IgD-negative memory B cell (primary cell): ENCODE results near the gene CELF4. TPM values are rescaled to one million over a fixed set of nuclear protein-coding genes. Genes with fewer than 3 reads are reported as not detected.

Experiments
- H3K27ac Mint-ChIP-seq, 3 donors: one replicate each; pipeline ENCODE4 v1.8.0; 2020 to 2022; ENCODE audit warnings: mild to moderate bottlenecking in 3 of 3, mixed read lengths in 3 of 3, moderate library complexity in 1 of 3
- H3K27me3 Mint-ChIP-seq: one replicate; pipeline ENCODE4 v1.8.0; 2021; ENCODE audit warnings: mixed read lengths
- H3K36me3 Mint-ChIP-seq: one replicate; pipeline ENCODE4 v1.8.0; 2020; ENCODE audit warnings: mild to moderate bottlenecking, mixed read lengths
- H3K4me1 Mint-ChIP-seq, 3 donors: one replicate each; pipeline ENCODE4 v1.8.0; 2020 to 2022; ENCODE audit warnings: mixed read lengths in 3 of 3, mild to moderate bottlenecking in 1 of 3
- H3K4me3 Mint-ChIP-seq, 4 donors: one replicate each; pipeline ENCODE4 v1.8.0; 2020 to 2022; ENCODE audit warnings: mild to moderate bottlenecking in 4 of 4, mixed read lengths in 4 of 4, moderate library complexity in 3 of 4
- H3K9me3 Mint-ChIP-seq, 3 donors: one replicate each; pipeline ENCODE4 v1.8.0; 2020 to 2021; ENCODE audit warnings: mixed read lengths in 3 of 3, mild to moderate bottlenecking in 1 of 3
- polyA plus RNA-seq: library from polyadenylated mRNA; unstranded; fragments of 300-500 nt; fragmentation: Illumina TruSeq; gene quantifications from one replicate; pipeline ENCODE4 v1.2.3, GENCODE V29; 2021

Gene CELF4
- polyA plus RNA-seq, 1 donor from 2014 or later, result 0.21 TPM

DNA sequence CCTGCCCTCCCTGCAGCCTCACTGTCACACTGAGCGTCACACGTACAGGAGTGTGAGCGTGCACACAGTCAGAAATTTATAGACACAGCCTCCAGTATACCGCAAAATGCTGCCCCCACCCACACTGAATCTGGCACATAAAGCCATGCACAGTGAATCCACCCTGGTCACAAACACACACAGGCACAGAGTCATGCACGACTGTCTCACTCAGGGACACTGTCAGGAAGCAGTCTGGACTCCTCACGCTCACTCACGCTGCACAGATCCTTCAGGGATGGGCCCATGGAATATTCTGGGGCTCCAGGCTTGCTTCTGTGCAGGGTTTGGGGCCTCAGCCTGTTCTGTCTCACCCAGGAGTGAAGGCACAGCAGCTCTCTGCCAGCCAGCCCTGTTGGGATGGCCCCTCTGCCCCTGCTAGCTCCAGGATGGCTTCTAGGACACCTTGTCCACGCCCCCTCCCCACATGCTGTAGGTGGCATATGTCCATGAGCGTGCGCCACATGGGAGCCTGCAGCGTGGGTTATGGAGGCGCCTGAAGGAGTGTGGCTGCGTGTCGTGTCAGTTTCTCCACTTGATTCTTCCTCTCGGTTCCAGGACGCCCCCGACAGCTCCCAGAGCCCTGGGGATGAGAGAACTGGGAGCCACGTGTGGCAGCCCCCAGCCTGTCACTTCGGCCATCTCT lies 175.8 kb downstream of the CELF4 start:
- H3K4me3 Mint-ChIP-seq, result no peak overlapping the region
- H3K36me3 Mint-ChIP-seq, result peaks cover under 1% of the 10 kb centered on the region
- no peak overlapping the region for H3K27ac Mint-ChIP-seq
- peaks cover 0 to 1% (median 0%) of the 10 kb centered on the region in 3 donors for H3K9me3 Mint-ChIP-seq
- peaks cover 25% of the 10 kb centered on the region for H3K27me3 Mint-ChIP-seq
- peaks cover 0 to 5% (median 0%) of the 10 kb centered on the region in 3 donors for H3K4me1 Mint-ChIP-seq

DNA sequence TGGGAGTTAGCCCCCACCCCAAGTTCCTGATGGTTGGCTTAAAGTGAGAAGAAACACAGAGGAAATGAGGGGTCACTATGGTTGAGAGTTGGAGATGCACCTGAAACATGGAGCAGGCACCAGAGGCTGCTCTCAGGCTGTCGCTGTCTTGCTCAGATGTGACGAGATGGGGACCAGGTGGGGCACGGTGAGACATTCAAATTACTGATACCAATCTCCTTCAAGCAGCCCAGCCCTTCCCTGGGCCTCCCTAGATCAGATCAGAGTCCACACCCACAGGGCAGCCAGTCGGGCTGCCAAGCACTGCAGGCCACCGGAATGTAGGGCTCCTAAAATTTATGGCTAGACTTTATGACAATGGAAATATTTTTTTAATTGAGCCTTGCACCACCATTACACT lies 176.6 kb downstream of the CELF4 start:
- Mint-ChIP-seq H3K4me1 (peaks cover 0 to 5% (median 0%) of the 10 kb centered on the region in 3 donors), H3K4me3 (no peak overlapping the region), H3K27ac (no peak overlapping the region), H3K36me3 (no peaks in the 10 kb centered on the region), H3K9me3 (peaks cover 0 to 1% (median 0%) of the 10 kb centered on the region in 3 donors), H3K27me3 (peaks cover 23% of the 10 kb centered on the region)

DNA sequence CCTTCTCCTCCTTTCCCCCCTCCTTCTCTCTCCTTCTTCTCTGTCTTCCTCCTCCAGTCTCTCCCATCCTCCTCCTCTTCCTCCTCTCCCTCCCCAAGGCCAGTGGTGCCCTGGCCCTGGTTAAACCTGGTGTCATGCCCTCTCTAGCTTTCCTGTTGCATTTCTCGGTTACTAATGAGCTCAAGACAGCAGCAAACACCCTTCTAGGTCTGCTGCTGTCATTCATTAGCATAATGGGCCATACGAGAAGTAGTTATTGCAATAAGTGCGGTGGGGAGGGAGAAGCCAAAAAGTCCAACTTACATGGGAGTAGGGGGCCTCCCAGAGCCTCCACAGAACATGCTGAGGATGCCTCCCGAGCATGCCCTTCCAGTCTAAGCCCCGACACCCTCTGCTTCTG lies 177.2 kb downstream of the CELF4 start:
- Mint-ChIP-seq H3K4me1 (peaks cover 0 to 5% (median 0%) of the 10 kb centered on the region in 3 donors), H3K27me3 (peaks cover 20% of the 10 kb centered on the region), H3K27ac (no peak overlapping the region), H3K9me3 (peaks cover 0 to 1% (median 0%) of the 10 kb centered on the region in 3 donors), H3K36me3 (no peaks in the 10 kb centered on the region), H3K4me3 (peak overlapping the region in 1 of 4 donors; percentile 28)

DNA sequence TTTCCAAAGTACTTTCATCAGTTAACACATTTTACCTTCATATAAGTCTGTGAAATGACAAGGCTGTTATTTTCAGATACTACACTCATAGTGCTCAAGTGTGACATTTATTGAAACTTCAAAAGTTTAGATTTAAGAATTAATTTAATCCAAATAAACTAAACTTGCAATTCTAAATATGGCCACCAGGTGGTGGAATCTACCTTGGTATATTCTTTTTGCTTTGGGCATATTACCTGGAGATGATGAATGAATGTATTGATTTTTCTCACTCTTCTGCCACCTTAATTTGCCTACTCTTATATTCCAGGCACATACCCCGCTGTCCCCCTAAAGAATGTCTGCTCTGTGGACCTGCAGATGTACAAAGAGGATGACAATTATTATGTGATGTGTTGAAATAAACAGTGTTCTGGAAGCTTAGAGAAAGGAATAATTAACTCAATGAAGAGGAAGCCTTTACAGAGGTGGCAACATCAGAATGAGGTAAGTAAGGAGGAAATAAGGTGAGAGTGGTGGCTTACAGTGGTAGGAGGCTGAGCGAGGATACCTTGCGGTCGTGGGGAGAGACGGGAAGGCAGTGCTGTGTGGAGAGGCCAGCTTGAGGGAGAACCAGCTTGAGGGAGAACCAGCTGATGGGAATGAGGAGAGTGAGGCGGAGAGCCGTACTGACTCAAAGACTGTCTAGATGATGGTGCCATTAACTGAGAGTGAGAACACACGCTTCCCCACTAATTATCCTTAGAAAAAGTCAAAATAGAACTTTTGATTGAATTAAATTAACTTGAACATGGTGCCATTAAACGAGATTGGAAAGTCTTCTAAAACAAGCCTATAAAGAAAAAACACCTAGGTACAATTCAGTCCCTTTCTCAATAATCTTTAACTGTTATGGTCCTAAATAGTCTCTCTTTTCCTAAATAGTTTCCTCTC lies 179.5 kb downstream of the CELF4 start:
- Mint-ChIP-seq H3K4me1 (no peaks in the 10 kb centered on the region), H3K27me3 (peaks cover 2% of the 10 kb centered on the region), H3K27ac (no peak overlapping the region), H3K4me3 (no peak overlapping the region), H3K9me3 (peaks cover 0 to 1% (median 0%) of the 10 kb centered on the region in 3 donors), H3K36me3 (no peaks in the 10 kb centered on the region)

DNA sequence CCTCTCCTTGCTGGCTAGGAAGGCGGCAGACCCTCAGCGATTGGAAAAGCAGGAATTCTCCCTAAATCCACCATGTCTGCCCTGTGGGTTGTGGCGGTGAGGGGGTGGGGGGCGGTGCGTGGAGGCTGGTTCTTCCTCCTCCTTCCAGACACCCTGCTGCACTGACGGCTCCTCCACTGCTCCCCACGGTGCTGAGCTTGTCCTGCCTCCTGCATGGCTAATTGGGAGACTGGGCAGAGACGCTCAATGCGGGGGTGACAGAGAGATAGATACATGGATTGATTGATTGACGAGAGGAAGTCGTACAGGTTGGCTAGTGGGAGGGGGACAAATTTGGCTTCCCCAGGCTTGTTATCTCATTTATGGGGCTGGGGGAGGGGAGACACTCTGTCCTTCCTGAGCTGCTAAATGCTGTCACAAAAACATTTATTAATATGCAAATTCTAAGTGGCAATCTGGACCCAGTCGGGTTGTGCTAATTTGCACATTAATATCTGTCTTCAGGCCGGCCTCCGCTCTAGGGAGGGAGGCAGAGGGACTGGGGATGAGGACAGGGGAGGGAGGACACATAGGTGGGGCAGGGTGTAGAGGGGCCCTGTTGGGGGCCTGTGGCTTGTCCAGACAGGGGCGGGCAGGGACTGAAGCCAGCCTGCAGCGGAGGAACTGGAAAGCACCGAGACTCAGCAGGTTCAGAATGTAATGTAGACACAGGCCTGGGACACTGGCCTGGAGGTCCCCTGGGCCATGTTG lies 181.6 kb downstream of the CELF4 start:
- no peaks in the 10 kb centered on the region for H3K4me1 Mint-ChIP-seq
- peak overlapping the region in 1 of 3 donors; percentile 27 for H3K27ac Mint-ChIP-seq
- no peaks in the 10 kb centered on the region for H3K36me3 Mint-ChIP-seq
- H3K27me3 Mint-ChIP-seq, result peaks cover 2% of the 10 kb centered on the region
- peaks cover 0 to 8% (median 1%) of the 10 kb centered on the region in 3 donors for H3K9me3 Mint-ChIP-seq
- no peak overlapping the region for H3K4me3 Mint-ChIP-seq

DNA sequence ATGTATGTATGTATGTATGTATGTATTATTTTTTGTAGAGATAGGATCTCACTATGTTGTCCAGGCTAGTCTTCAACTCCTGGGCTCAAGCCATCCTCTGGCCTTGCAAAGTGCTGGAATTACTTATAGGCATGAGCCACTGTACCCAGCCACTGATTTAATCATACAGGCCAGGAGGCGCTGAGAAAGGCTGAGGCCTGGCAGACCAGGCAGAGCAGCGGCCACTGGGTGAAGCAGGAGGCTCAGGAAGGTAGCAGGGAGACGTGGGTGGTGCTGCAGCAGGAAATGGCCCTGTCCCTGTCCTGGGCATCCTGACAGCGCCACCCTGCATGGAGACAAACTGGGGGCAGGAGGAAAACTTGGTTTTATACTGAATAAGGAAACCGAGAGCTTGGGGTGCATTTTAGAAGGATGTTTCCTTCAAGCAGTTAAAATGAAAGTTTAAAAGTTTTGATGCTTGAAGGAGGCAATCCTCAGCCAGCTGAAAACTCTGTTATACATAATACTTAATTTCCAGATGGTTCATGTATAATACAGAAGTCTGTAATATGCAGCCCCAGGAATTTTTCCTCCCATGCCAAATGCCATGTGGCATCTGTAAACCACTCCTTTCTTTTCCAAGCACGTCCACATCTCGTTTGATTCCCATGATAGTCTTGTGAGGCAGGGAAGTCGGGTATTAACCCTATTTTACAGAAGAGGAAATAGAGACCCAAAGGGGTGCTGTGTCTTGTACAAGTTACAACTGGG lies 182.4 kb downstream of the CELF4 start:
- Mint-ChIP-seq H3K36me3 (no peaks in the 10 kb centered on the region), H3K9me3 (peaks cover 0 to 8% (median 1%) of the 10 kb centered on the region in 3 donors), H3K4me3 (no peak overlapping the region), H3K27me3 (peaks cover 2% of the 10 kb centered on the region), H3K27ac (no peak overlapping the region), H3K4me1 (no peaks in the 10 kb centered on the region)

DNA sequence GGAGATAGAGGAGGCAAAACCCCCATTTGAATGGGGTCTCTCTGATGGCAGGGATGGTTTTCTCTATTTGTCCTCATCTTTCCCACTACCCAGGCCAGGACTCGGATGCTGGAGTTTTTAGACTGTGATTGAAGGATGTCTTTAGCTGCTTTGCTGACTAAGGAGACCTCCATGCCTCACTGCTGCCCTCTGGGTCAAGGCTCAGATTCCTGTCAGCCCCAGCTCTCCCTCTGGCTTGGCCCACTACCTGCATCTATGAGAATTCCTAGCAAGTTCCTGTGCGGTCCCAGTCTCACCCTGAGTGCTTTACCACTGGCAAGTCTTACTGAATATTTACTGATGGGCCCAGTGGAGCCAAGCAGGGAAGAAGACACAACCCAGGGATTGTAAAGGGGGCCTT lies 184.0 kb downstream of the CELF4 start:
- Mint-ChIP-seq H3K4me1 (no peaks in the 10 kb centered on the region), H3K27me3 (peaks cover 5% of the 10 kb centered on the region), H3K4me3 (no peak overlapping the region), H3K36me3 (no peaks in the 10 kb centered on the region), H3K27ac (no peak overlapping the region), H3K9me3 (peaks cover 0 to 8% (median 1%) of the 10 kb centered on the region in 3 donors)

DNA sequence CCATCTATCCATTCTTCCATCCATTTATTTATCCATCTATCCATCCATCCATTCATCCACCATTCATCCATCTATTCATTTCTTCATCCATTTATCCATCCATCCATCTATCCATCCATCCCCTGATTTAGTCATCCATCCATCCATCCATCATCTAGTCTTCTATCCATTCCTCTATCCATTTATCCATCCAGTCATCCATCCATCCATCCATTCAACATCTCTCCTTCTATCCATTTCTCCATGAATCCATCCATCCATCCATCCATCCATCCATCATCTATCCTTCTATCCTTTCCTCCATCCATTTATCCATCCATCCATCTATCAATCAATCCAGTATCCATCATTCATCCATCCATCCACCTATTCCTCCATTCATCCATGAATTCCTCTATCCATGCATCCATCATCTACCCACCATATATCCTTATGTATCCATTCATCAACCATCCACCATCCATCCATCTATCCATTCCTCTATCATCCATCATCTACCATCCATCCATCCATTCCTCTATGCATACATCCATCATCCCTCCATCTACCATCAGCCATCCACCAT lies 185.0 kb downstream of the CELF4 start:
- H3K4me1 Mint-ChIP-seq, result peaks cover 0 to 1% (median 0%) of the 10 kb centered on the region in 3 donors
- peaks cover 7% of the 10 kb centered on the region for H3K27me3 Mint-ChIP-seq
- H3K36me3 Mint-ChIP-seq, result no peaks in the 10 kb centered on the region
- H3K27ac Mint-ChIP-seq, result peak overlapping the region in 1 of 3 donors; percentile 27
- H3K4me3 Mint-ChIP-seq, result peak overlapping the region in 1 of 4 donors; percentile 14
- peaks cover 0 to 8% (median 1%) of the 10 kb centered on the region in 3 donors for H3K9me3 Mint-ChIP-seq

DNA sequence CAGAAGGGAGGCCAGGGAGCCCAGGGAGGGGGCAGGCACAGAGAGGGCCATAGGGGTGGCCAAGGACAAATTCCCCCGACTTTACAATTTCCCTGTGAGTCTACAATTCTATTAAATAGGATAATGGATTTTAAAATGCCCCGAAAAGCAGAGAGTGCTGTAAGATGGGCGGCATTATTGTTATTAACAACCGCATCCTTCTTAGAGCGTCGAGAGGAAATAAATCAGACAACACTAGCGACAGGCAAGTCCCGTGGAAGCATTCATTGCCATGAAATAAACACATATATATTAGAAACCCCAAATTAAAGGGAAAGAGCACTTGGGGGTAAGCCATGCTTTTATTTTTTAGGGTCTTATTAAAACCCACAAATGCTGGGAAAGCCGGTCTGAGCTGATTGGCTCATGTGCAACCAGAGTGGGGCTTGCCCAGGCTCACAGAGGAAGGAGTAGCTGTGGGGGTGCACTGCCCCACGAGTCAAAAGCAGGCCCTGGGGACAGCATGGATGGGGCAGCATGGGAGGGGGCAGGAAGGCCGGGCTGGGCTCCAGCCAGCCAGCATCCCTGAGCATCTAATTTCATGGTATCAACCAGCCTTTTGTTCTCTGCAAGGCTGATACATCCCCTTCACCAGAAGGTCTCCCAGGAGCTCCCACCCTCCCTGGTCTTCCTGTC lies 187.1 kb downstream of the CELF4 start:
- Mint-ChIP-seq H3K27ac (no peak overlapping the region), H3K36me3 (no peaks in the 10 kb centered on the region), H3K27me3 (peaks cover 5% of the 10 kb centered on the region), H3K4me1 (peaks cover 0 to 3% (median 0%) of the 10 kb centered on the region in 3 donors), H3K9me3 (peaks cover 0 to 8% (median 0%) of the 10 kb centered on the region in 3 donors), H3K4me3 (no peak overlapping the region)

DNA sequence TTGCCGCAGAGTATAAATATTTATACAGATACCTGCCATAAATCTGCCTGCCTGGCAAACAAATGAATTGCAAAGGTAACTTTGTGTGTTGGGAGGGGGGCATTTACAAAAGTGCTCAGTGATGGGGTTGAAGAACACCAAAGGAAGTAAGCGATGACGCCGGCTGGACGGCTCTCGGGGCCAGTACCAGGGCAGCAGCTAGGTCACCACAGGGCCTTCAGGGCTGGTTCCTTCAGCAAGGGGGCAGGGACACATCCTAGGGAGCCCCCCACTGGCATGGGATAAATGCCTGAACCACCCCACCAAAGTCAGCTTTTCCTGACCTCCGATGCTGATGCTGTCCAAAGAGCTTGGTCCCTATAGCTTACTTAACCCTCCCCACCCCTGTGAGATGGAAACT lies 190.4 kb downstream of the CELF4 start:
- no peaks in the 10 kb centered on the region for H3K9me3 Mint-ChIP-seq
- H3K27me3 Mint-ChIP-seq, result peaks cover 5% of the 10 kb centered on the region
- H3K27ac Mint-ChIP-seq, result no peak overlapping the region
- no peak overlapping the region for H3K4me3 Mint-ChIP-seq
- peaks cover 0 to 3% (median 0%) of the 10 kb centered on the region in 3 donors for H3K4me1 Mint-ChIP-seq
- no peaks in the 10 kb centered on the region for H3K36me3 Mint-ChIP-seq

DNA sequence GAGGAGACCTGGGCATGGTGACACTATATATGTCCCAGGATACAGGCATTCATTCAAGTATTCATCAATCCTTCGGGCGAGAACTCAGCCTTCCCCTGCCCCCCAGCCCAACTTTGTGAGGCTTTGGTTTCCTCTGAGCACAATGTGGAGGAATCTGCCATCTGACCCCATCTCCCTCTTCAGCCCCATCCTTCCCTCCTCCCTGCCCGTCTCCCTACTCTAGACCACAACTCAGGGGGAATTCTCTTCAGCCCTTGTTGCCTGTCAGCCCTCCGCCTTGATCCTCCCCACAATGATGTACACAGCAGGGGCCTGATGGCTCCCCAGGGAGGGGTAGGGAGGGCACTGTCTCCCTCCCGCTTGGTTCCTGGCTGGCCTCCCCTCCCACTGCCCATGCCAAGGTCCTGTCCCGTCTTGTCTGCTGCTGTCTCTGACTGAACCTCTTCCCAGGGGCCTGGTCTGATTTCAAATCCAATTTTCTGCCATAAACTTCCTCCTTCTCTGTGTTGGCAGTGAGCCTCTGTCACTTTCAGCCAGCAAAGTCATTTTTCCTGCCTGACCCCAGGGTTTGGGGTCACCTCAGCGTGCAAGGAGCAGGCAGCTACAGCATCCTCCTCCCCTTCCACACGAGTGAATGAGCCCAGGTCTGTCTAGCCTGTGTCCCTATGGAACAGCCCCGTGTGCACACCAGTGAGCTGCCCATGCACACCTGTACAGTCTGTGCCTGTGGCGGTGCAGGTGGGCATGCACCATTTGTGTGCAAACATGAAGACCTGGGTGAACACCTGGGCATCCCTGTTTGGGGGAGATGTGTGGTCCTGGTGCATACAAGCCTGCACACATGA lies 197.3 kb downstream of the CELF4 start:
- Mint-ChIP-seq H3K9me3 (no peaks in the 10 kb centered on the region), H3K4me3 (no peak overlapping the region), H3K27ac (no peak overlapping the region), H3K36me3 (peaks cover 4% of the 10 kb centered on the region), H3K4me1 (no peaks in the 10 kb centered on the region), H3K27me3 (peaks cover 10% of the 10 kb centered on the region)

DNA sequence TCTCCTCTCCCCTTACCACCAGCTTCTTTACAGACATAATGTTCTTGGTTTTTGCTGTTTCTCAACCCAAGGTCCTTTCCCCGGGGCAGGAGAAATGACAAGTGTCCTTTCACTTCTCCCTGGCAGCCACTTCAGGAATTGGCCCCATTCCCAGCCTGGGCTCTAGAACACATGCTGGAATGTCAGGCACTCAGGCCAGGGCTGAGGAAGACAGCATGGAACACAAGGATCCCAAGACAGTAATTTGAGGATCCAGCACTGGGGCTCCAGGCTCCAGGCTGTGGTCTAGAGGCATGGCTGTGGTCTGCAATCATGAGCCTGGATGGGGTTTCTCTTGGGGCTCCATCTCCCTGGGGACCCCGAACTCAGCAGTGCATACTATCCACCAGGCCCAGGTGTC lies 201.4 kb downstream of the CELF4 start:
- Mint-ChIP-seq H3K36me3 (peaks cover 3% of the 10 kb centered on the region), H3K4me3 (peak overlapping the region in 1 of 4 donors; percentile 28), H3K4me1 (no peaks in the 10 kb centered on the region), H3K27ac (no peak overlapping the region), H3K9me3 (peaks cover 0 to 2% (median 0%) of the 10 kb centered on the region in 3 donors), H3K27me3 (peaks cover 25% of the 10 kb centered on the region)
